ENCODE results near the gene SEC14L5.

The SEC14L5 gene

GRCh38 chr16:5016967-5017677 lies 59.0 kb downstream of the SEC14L5 start:
- no peak for TF ChIP-seq CTCF (IDR thresholded peaks at IDR 0.05; ENCODE audit: unreplicated experiment in 3 of 3)

GRCh38 chr16:5017678-5017969 lies 59.5 kb downstream of the SEC14L5 start:
- no peaks in the 10 kb centered on the region for H3K9me3 Mint-ChIP-seq
- no peaks in the 10 kb centered on the region for H3K36me3 Mint-ChIP-seq (ENCODE audit: low read depth)
- peaks cover 7% of the 10 kb centered on the region for H3K4me1 Mint-ChIP-seq
- H3K27me3 Mint-ChIP-seq (ENCODE audit: low read depth), result peaks cover 26% of the 10 kb centered on the region
- no peak for TF ChIP-seq CTCF (IDR thresholded peaks at IDR 0.05; ENCODE audit: unreplicated experiment in 3 of 3)
- H3K4me3 Mint-ChIP-seq, result no peak overlapping the region
- no peak overlapping the region for H3K27ac Mint-ChIP-seq

More at GRCh38 chr16:5016967-5017677, 59.0 kb downstream of the SEC14L5 start:
- peaks cover 7% of the 10 kb centered on the region for H3K4me1 Mint-ChIP-seq
- H3K4me3 Mint-ChIP-seq, result no peak overlapping the region
- no peaks in the 10 kb centered on the region for H3K9me3 Mint-ChIP-seq
- H3K27me3 Mint-ChIP-seq (ENCODE audit: low read depth), result peaks cover 28% of the 10 kb centered on the region
- no peak overlapping the region for H3K27ac Mint-ChIP-seq
- H3K36me3 Mint-ChIP-seq (ENCODE audit: low read depth), result no peaks in the 10 kb centered on the region

GRCh38 chr16:5018793-5019192 lies 60.7 kb downstream of the SEC14L5 start:
- Mint-ChIP-seq H3K27ac (peak overlapping the region; percentile 68 to 88 (median 81)), H3K4me1 (peaks cover 7% of the 10 kb centered on the region), H3K27me3 (ENCODE audit: low read depth) (peaks cover 22% of the 10 kb centered on the region), H3K9me3 (no peaks in the 10 kb centered on the region), H3K4me3 (no peak overlapping the region), H3K36me3 (ENCODE audit: low read depth) (no peaks in the 10 kb centered on the region)
- TF ChIP-seq CTCF (IDR thresholded peaks at IDR 0.05; ENCODE audit: unreplicated experiment in 3 of 3), result no peak

- no peak overlapping the region for H3K27ac Mint-ChIP-seq
Observed at GRCh38 chr16:5019775-5020174, 61.6 kb downstream of the SEC14L5 start.

GRCh38 chr16:5020551-5020950 lies 62.4 kb downstream of the SEC14L5 start:
- peaks cover 22% of the 10 kb centered on the region for H3K27me3 Mint-ChIP-seq (ENCODE audit: low read depth)
- no peak overlapping the region for H3K27ac Mint-ChIP-seq
- no peak for TF ChIP-seq CTCF (IDR thresholded peaks at IDR 0.05; ENCODE audit: unreplicated experiment in 3 of 3)

More at GRCh38 chr16:5019775-5020174, 61.6 kb downstream of the SEC14L5 start:
- H3K36me3 Mint-ChIP-seq (ENCODE audit: low read depth), result no peaks in the 10 kb centered on the region
- H3K9me3 Mint-ChIP-seq, result no peaks in the 10 kb centered on the region
- H3K4me3 Mint-ChIP-seq, result no peak overlapping the region
- H3K27me3 Mint-ChIP-seq (ENCODE audit: low read depth), result peaks cover 22% of the 10 kb centered on the region
- no peak for TF ChIP-seq CTCF (IDR thresholded peaks at IDR 0.05; ENCODE audit: unreplicated experiment in 3 of 3)
- peaks cover 7% of the 10 kb centered on the region for H3K4me1 Mint-ChIP-seq

GRCh38 chr16:5022521-5022920 lies 64.4 kb downstream of the SEC14L5 start:
- TF ChIP-seq CTCF (IDR thresholded peaks at IDR 0.05; ENCODE audit: unreplicated experiment in 3 of 3), result no peak
- Mint-ChIP-seq H3K27ac (no peak overlapping the region), H3K9me3 (no peaks in the 10 kb centered on the region), H3K27me3 (ENCODE audit: low read depth) (peaks cover 15% of the 10 kb centered on the region), H3K4me1 (peaks cover 7% of the 10 kb centered on the region), H3K36me3 (ENCODE audit: low read depth) (no peaks in the 10 kb centered on the region), H3K4me3 (no peak overlapping the region)

More at GRCh38 chr16:5020551-5020950, 62.4 kb downstream of the SEC14L5 start:
- H3K9me3 Mint-ChIP-seq, result no peaks in the 10 kb centered on the region
- H3K36me3 Mint-ChIP-seq (ENCODE audit: low read depth), result no peaks in the 10 kb centered on the region
- peaks cover 7% of the 10 kb centered on the region for H3K4me1 Mint-ChIP-seq
- no peak overlapping the region for H3K4me3 Mint-ChIP-seq
